H9 (cell line): ENCODE measurements around the gene APPBP2. TPM values are rescaled to one million over a fixed set of nuclear protein-coding genes. Genes with fewer than 3 reads are reported as not detected.
"Not testable (repeated sequence)": the region's sequence is repeated elsewhere in the genome, so short reads cannot be mapped to it uniquely, and the experiment has no call there.

Experiments
- DNase-seq: peaks from one replicate; pipeline ENCODE4 v3.0.0-alpha.2; 2017
- H2AFZ ChIP-seq: one replicate; pipeline ENCODE4 v1.6.1; 2013; ENCODE audit warnings: mild to moderate bottlenecking, low read length, control low read depth, moderate library complexity
- H2AK5ac ChIP-seq: 2 replicates; pipeline ENCODE4 v1.6.1; 2013; ENCODE audit warnings: low read length, control low read depth, mixed read lengths; ENCODE audit not compliant: insufficient read length
- H2BK120ac ChIP-seq: one replicate; pipeline ENCODE4 v1.6.1; 2013; ENCODE audit warnings: low read depth, mild to moderate bottlenecking, low read length, control low read depth, inconsistent platforms; ENCODE audit not compliant: poor library complexity, severe bottlenecking
- H2BK12ac ChIP-seq: 2 replicates; pipeline ENCODE4 v1.6.1; 2013; ENCODE audit warnings: low read length, control low read depth, mixed read lengths, low read depth; ENCODE audit not compliant: insufficient read length
- H2BK15ac ChIP-seq: 2 replicates; pipeline ENCODE4 v1.6.1; 2013; ENCODE audit warnings: low read depth, low read length, control low read depth
- H2BK20ac ChIP-seq: one replicate; pipeline ENCODE4 v1.6.1; 2013; ENCODE audit warnings: low read depth, mild to moderate bottlenecking, low read length, control low read depth, inconsistent platforms; ENCODE audit not compliant: poor library complexity, severe bottlenecking
- H2BK5ac ChIP-seq: 2 replicates; pipeline ENCODE4 v1.6.1; 2013; ENCODE audit warnings: low read length, control low read depth, mixed read lengths; ENCODE audit not compliant: insufficient read length
- H3K14ac ChIP-seq: 2 replicates; pipeline ENCODE4 v1.6.1; 2013; ENCODE audit warnings: low read length, control low read depth; ENCODE audit not compliant: insufficient read depth
- H3K18ac ChIP-seq: 2 replicates; pipeline ENCODE4 v1.6.1; 2013; ENCODE audit warnings: low read depth, mild to moderate bottlenecking, mixed read lengths, low read length, control low read depth; ENCODE audit not compliant: insufficient read length
- H3K23ac ChIP-seq: 2 replicates; pipeline ENCODE4 v1.6.1; 2013; ENCODE audit warnings: low read length, control low read depth, mixed read lengths, low read depth; ENCODE audit not compliant: insufficient read length
- H3K23me2 ChIP-seq: 2 replicates; pipeline ENCODE4 v1.6.1; 2013; ENCODE audit warnings: low read depth, mild to moderate bottlenecking, mixed read lengths, low read length, control low read depth; ENCODE audit not compliant: insufficient read length, poor library complexity, severe bottlenecking
- H3K27ac ChIP-seq: 2 replicates; pipeline ENCODE4 v1.5.1; 2013; ENCODE audit warnings: low read length, control low read depth, mixed read lengths, low read depth; ENCODE audit not compliant: insufficient read length
- H3K27me3 ChIP-seq: 2 replicates; pipeline ENCODE4 v1.6.1; 2013; ENCODE audit warnings: low read length, control low read depth, inconsistent platforms; ENCODE audit not compliant: insufficient read depth
- H3K4ac ChIP-seq: 2 replicates; pipeline ENCODE4 v1.6.1; 2013; ENCODE audit warnings: low read depth, mild to moderate bottlenecking, control low read depth, inconsistent platforms, low read length, moderate library complexity
- H3K4me1 ChIP-seq: 2 replicates; pipeline ENCODE4 v1.6.1; 2013; ENCODE audit warnings: low read length, control low read depth, inconsistent platforms; ENCODE audit not compliant: insufficient read depth
- H3K4me2 ChIP-seq: 2 replicates; pipeline ENCODE4 v1.6.1; 2013; ENCODE audit warnings: low read length, control low read depth, mixed read lengths; ENCODE audit not compliant: insufficient read length, insufficient read depth
- H3K56ac ChIP-seq: 2 replicates; pipeline ENCODE4 v1.6.1; 2013; ENCODE audit warnings: low read depth, mild to moderate bottlenecking, mixed read lengths, low read length, control low read depth; ENCODE audit not compliant: insufficient read length
- H3K79me1 ChIP-seq: 2 replicates; pipeline ENCODE4 v1.6.1; 2013; ENCODE audit warnings: low read depth, mild to moderate bottlenecking, moderate library complexity, low read length, control low read depth, inconsistent platforms; ENCODE audit not compliant: insufficient read depth, poor library complexity, severe bottlenecking
- H3K79me2 ChIP-seq: 2 replicates; pipeline ENCODE4 v1.6.1; 2013; ENCODE audit warnings: low read length, control low read depth, inconsistent platforms; ENCODE audit not compliant: insufficient read depth
- H3K9ac ChIP-seq: 2 replicates; pipeline ENCODE4 v1.6.1; 2013; ENCODE audit warnings: low read length, control low read depth, mixed read lengths; ENCODE audit not compliant: insufficient read length; ENCODE audit errors: extremely low read depth
- H3K9me3 ChIP-seq: one replicate; pipeline ENCODE4 v1.6.1; 2013; ENCODE audit warnings: low read depth, low read length, inconsistent platforms; ENCODE audit not compliant: control insufficient read depth
- H3T11ph ChIP-seq: one replicate; pipeline ENCODE4 v1.6.1; 2013; ENCODE audit warnings: mild to moderate bottlenecking, low read length, control low read depth, inconsistent platforms
- H4K20me1 ChIP-seq: one replicate; pipeline ENCODE4 v1.6.1; 2013; ENCODE audit not compliant: control insufficient read depth, insufficient read length, insufficient read depth
- H4K5ac ChIP-seq: 2 replicates; pipeline ENCODE4 v1.6.1; 2013; ENCODE audit warnings: low read depth, mild to moderate bottlenecking, mixed read lengths, low read length, control low read depth; ENCODE audit not compliant: insufficient read length
- H4K8ac ChIP-seq: replicated peaks from 2 replicates; pipeline ENCODE4 v1.6.1; 2013; ENCODE audit warnings: low read length, control low read depth, mixed read lengths, low read depth; ENCODE audit not compliant: insufficient read length
- H4K91ac ChIP-seq: 2 replicates; pipeline ENCODE4 v1.6.1; 2013; ENCODE audit warnings: low read depth, mild to moderate bottlenecking, moderate library complexity, mixed read lengths, low read length, control low read depth; ENCODE audit not compliant: insufficient read length
- H3K27ac Mint-ChIP-seq, 3 experiments: 2 replicates in 2 of 3; 3 replicates in 1 of 3; pipeline ENCODE4 v1.8.0; 2020 to 2021; ENCODE audit warnings: mixed read lengths in 3 of 3, mild to moderate bottlenecking in 1 of 3, moderate library complexity in 1 of 3
- H3K27me3 Mint-ChIP-seq: 2 replicates; pipeline ENCODE4 v1.8.0; 2021; ENCODE audit warnings: low read depth, mild to moderate bottlenecking, moderate library complexity, mixed read lengths
- H3K36me3 Mint-ChIP-seq, 3 experiments: 2 replicates in 2 of 3; 3 replicates in 1 of 3; pipeline ENCODE4 v1.8.0; 2020 to 2021; ENCODE audit warnings: low read depth in 3 of 3, mixed read lengths in 3 of 3; ENCODE audit not compliant: insufficient read depth in 1 of 3
- H3K4me1 Mint-ChIP-seq, 2 experiments: 2 replicates each; pipeline ENCODE4 v1.8.0; 2020; ENCODE audit warnings: mixed read lengths in 2 of 2
- H3K4me3 Mint-ChIP-seq, 2 experiments: 2 replicates in 1 of 2; 3 replicates in 1 of 2; pipeline ENCODE4 v1.8.0; 2020 to 2021; ENCODE audit warnings: mild to moderate bottlenecking in 2 of 2, mixed read lengths in 2 of 2, moderate library complexity in 1 of 2
- H3K9me3 Mint-ChIP-seq, 2 experiments: 2 replicates in 1 of 2; 3 replicates in 1 of 2; pipeline ENCODE4 v1.8.0; 2020; ENCODE audit warnings: mild to moderate bottlenecking in 2 of 2, mixed read lengths in 2 of 2, moderate library complexity in 1 of 2
- CTCF ChIP-seq: fragments of 200-600 bp; sonication (generic); conservative IDR thresholded peaks from 3 replicates; pipeline ENCODE4 v1.8.0; 2021; ENCODE audit warnings: antibody characterized with exemption, mild to moderate bottlenecking
- WGBS: extraction: QIAGEN DNeasy Blood & Tissue Kit; methylation state at CpG from one replicate; pipeline ENCODE4 v1.1.7; 2013; ENCODE audit warnings: missing lambda C conversion rate, low lambda C conversion rate, mixed read lengths; ENCODE audit not compliant: insufficient read length; ENCODE audit errors: extremely low coverage; 5-methylcytosine and 5-hydroxymethylcytosine counted together
- total RNA-seq: library from RNA; stranded (reverse); gene quantifications from 2 replicates; pipeline ENCODE4 v1.2.1, GENCODE V29; 2021

The APPBP2 gene
- total RNA-seq, 1 experiment from 2014 or later: 17.0 TPM

GRCh38 chr17:60435244-60436167 is 90.5 kb downstream of the APPBP2 start:
- H3K14ac ChIP-seq: no peak overlapping the region
- H4K5ac ChIP-seq: no peak overlapping the region
- H3K79me2 ChIP-seq: no peaks in the 10 kb centered on the region
- H2AFZ ChIP-seq: peak overlapping the region; percentile 76
- H3K4me1 ChIP-seq: no peaks in the 10 kb centered on the region; the same call in 1 of the 2 replicates
- Mint-ChIP-seq H3K36me3 (peaks cover 8 to 22% (median 9%) of the 10 kb centered on the region in 3 experiments; a peak in 6 of 7 replicates), H3K27ac (no peak overlapping the region), H3K4me3 (no peak overlapping the region; a peak in 2 of 5 replicates), H3K4me1 (peaks cover 5 to 6% of the 10 kb centered on the region in 2 experiments; a peak in 3 of 4 replicates), H3K27me3 (no peaks in the 10 kb centered on the region; the same call in none of the 2 replicates), H3K9me3 (peaks cover 21 to 29% of the 10 kb centered on the region in 2 experiments)
- no peaks in the 10 kb centered on the region for H3K79me1 ChIP-seq
- no peak overlapping the region for H3K9ac ChIP-seq
- H2BK12ac ChIP-seq: peak overlapping the region; percentile 28
- no peaks in the 10 kb centered on the region for H3K27me3 ChIP-seq
- H3K4me2 ChIP-seq: no peak overlapping the region
- peak overlapping the region; percentile 50 for H3K18ac ChIP-seq
- no peak overlapping the region for H2BK20ac ChIP-seq
- H3K9me3 ChIP-seq: no peaks in the 10 kb centered on the region
- no peak overlapping the region for H3K4ac ChIP-seq
- H3K23ac ChIP-seq: no peak overlapping the region
- no peak overlapping the region for H3K56ac ChIP-seq
- H3T11ph ChIP-seq: no peak overlapping the region
- no peaks in the 10 kb centered on the region for H4K20me1 ChIP-seq
- WGBS: no CpG with 5 or more reads among the region's 28 CpGs
- H4K91ac ChIP-seq: no peak overlapping the region
- TF ChIP-seq CTCF: peak; percentile 94
- H2AK5ac ChIP-seq: no peak overlapping the region
- DNase-seq: peak; percentile 78
- no peak overlapping the region for H3K27ac ChIP-seq
- no peak overlapping the region for H2BK15ac ChIP-seq
- no peak overlapping the region for H4K8ac ChIP-seq
- H3K23me2 ChIP-seq: no peaks in the 10 kb centered on the region
- no peak overlapping the region for H2BK5ac ChIP-seq
- no peak overlapping the region for H2BK120ac ChIP-seq

GRCh38 chr17:60433021-60433997 is 92.7 kb downstream of the APPBP2 start:
- H3K27me3 Mint-ChIP-seq, H2BK5ac ChIP-seq, DNase-seq: not testable (repeated sequence)

More at GRCh38 chr17:60433021-60433997, 92.7 kb downstream of the APPBP2 start:
- not testable (repeated sequence) for H3K18ac ChIP-seq, H3K4me1 ChIP-seq, H3K23me2 ChIP-seq, H3K27me3 ChIP-seq, H4K8ac ChIP-seq, H4K5ac ChIP-seq, H4K20me1 ChIP-seq, H3K56ac ChIP-seq, H2BK15ac ChIP-seq, H3K4ac ChIP-seq, H2BK120ac ChIP-seq, H3K79me1 ChIP-seq, H2AFZ ChIP-seq, H2AK5ac ChIP-seq, H3K27ac ChIP-seq, H3K9me3 ChIP-seq, H3K4me3 Mint-ChIP-seq, H3T11ph ChIP-seq, H3K14ac ChIP-seq, H3K79me2 ChIP-seq, H3K4me1 Mint-ChIP-seq, H2BK20ac ChIP-seq, H3K4me2 ChIP-seq, H3K9ac ChIP-seq, H4K91ac ChIP-seq, H3K27ac Mint-ChIP-seq, H3K23ac ChIP-seq, H2BK12ac ChIP-seq
- peaks cover 21 to 27% of the 10 kb centered on the region in 2 experiments for H3K9me3 Mint-ChIP-seq
- peaks cover 8 to 22% (median 9%) of the 10 kb centered on the region in 3 experiments; a peak in 6 of 7 replicates for H3K36me3 Mint-ChIP-seq
- WGBS: no CpG with 5 or more reads among the region's 4 CpGs
